HAP-1 (cell line): Measurements from ENCODE around the gene DRC7.

ENCODE experiments used
- DNase-seq, 2 experiments: peaks; one replicate each; pipeline ENCODE4 v3.0.0-alpha.2; 2016 to 2020; ENCODE audit warnings: low spot score in 2 of 2
- H3K27me3 ChIP-seq: fragments of 250-450 bp; sonication (Bioruptor Pico); 2 replicates; pipeline ENCODE4 v1.5.1; 2020; ENCODE audit warnings: low read depth, mild to moderate bottlenecking, moderate library complexity
- H3K36me3 ChIP-seq: fragments of 250-450 bp; sonication (Bioruptor Pico); replicated peaks from 2 replicates; pipeline ENCODE4 v1.5.1; 2020; ENCODE audit warnings: mild to moderate bottlenecking
- H3K4me1 ChIP-seq: fragments of 250-450 bp; sonication (Bioruptor Pico); 2 replicates; pipeline ENCODE4 v1.5.1; 2020; ENCODE audit warnings: mild to moderate bottlenecking
- H3K4me3 ChIP-seq: fragments of 250-450 bp; sonication (Bioruptor Pico); 2 replicates; pipeline ENCODE4 v1.5.1; 2020; ENCODE audit warnings: mild to moderate bottlenecking, moderate library complexity
- H3K9me3 ChIP-seq: fragments of 250-450 bp; sonication (Bioruptor Pico); 2 replicates; pipeline ENCODE4 v1.5.1; 2020; ENCODE audit warnings: mild to moderate bottlenecking, moderate library complexity
- in situ Hi-C: fragments of 300-500 bp; cut with MboI; formaldehyde crosslinking; loops from 3 replicates; pipeline ENCODE4 v1.14.3; 2020; ENCODE audit warnings: low sequenced_read_pairs, inconsistent platforms, mixed read lengths

DRC7 gene

DNA sequence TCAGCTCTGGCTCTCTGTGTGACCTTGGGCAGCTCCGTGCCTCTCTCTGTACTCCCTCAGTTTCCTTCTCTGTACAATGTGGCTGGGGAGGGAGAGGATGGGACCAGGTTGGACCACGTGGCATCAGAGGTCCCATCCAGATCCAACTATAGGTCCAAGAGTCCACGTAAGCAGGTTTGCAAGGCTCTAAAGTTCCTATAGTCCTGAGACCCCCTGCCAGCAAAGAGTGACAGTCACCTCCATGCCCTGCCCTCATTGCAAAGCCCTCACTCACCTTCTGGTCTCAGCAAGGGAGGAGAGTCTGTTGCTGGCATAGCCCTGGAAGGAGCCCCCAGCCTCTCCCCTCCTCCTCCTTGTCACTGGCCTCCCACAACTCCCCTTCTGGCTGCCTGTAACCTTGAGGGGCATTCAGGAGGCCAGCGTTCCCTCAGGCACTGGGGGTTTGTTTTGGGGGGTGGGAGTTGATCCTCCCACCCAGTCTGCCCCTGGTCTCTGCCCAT is 6.1 kb upstream of the DRC7 start:
- peaks cover 5% of the 10 kb centered on the region; the same call in 1 of the 2 replicates for H3K27me3 ChIP-seq
- no peaks in the 10 kb centered on the region for H3K4me1 ChIP-seq
- in situ Hi-C loops: no loop called here
- no peak overlapping the region for H3K4me3 ChIP-seq
- H3K36me3 ChIP-seq: no peaks in the 10 kb centered on the region
- H3K9me3 ChIP-seq: no peaks in the 10 kb centered on the region
- DNase-seq: no peak

DNA sequence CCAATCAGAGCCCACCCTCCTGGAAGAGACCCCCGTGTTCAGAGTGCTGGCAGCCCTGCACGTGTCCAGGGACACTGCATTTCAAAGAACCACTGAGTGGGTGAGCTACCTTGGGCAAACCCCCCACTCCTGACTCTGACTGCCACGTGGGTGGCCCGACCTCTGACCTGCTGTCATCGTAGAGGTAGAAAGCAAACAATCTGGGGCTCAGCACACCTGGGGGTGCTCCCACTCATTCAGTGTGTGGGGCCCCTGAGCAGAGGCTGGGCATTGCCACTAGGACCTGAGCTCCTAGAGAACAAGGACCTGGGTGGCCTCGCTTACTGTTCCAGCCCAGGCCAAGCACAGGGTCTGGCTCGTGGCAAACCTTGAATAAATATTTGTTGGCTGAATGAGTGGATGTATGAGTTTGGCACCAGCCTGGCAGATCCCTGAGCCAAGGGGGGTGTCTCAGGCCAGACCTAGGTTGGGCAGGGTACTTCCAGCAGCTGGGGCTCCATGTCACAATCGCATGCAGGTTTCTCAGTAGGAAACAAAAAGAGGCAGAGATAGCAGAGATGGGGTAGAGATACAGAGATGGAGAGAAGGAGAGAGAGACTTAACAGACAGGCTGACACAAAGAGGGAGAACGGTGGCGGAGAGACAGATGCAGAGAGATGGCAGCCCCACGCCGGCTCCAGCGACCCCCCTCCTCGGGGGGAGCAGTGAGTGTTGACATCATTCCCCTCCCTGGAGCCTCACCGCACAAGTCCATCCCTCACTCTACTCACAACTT is 5.4 kb upstream of the DRC7 start:
- H3K4me3 ChIP-seq: no peak overlapping the region
- H3K9me3 ChIP-seq: no peaks in the 10 kb centered on the region
- peaks cover 5% of the 10 kb centered on the region; the same call in 1 of the 2 replicates for H3K27me3 ChIP-seq
- H3K36me3 ChIP-seq: no peaks in the 10 kb centered on the region
- in situ Hi-C loops: no loop called here
- H3K4me1 ChIP-seq: no peaks in the 10 kb centered on the region
- no peak for DNase-seq

DNA sequence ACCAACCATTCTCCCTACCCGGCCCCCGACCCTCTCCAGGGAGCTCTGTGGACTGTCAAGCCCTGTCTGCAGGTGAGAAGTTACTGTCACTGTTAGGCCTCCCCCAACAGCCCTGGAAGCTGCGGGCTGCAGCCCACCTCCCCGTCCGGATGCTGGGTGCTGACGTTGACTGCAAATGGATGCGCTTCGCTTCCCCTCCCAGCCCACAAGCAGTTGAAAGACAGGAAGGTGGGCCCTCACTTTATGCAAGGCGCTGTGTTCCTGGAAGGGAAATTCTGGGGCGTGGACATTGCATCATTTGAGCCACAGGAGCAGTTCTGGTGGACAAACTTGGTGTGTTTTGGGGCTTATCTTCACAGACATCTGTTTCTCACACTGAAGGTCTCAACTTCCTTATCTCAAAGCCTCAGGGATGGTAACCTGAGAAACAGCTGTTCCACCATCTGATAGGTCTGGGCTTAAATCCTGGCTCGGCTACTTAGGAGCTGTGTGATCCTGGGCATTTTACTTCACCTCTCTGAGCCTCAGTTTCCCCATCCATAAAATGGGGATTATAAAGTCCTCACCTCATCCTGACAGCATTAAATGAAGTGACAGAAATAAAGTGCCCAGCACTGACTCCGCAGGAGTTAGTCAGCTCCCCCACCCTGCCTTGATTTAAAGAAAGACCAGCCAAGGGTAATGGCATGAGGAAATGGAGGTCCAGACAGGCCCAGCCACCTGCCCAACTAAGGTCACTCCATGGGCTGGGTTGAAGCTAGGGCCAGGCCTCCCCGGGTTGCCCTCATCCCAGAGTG is 4.6 kb upstream of the DRC7 start:
- no peak for DNase-seq
- in situ Hi-C loops: no loop called here
- Histone ChIP-seq H3K4me3 (no peak overlapping the region), H3K9me3 (no peaks in the 10 kb centered on the region), H3K4me1 (no peaks in the 10 kb centered on the region), H3K36me3 (no peaks in the 10 kb centered on the region), H3K27me3 (peaks cover 5% of the 10 kb centered on the region; the same call in 1 of the 2 replicates)

DNA sequence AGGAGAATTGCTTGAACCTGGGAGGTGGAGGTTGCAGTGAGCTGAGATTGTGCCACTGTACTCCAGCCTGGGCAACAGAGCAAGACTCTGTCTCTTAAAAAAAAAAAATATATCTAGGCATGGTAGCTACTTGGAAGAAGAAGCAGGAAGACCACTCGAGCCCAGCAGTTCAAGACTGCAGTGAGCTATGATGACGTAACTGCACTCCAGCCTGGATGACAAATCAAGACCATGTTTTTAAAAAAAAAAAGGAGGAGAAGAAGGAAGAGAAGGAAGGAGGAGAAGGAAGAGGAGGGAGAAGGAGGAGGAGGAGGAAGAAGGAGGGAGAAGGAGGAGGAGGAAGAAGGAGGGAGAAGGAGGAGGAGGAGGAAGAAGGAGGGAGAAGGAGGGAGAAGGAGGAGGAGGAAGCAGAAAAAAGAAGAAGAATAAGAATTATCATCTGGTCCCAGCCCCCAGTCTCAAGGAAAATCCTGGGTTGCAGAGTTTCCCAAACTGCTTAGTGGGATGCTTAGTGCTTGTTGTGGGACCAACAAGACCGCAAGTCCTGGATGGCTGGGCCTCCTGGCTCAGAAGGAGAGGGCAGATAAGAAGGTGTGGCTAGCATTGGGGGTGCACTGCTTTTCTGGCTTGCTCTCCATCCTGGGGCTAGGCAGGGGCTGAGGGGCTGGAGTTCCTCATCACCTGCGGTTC is 3.7 kb upstream of the DRC7 start:
- DNase-seq: no peak
- no peaks in the 10 kb centered on the region for H3K4me1 ChIP-seq
- in situ Hi-C loops: no loop called here

DNA sequence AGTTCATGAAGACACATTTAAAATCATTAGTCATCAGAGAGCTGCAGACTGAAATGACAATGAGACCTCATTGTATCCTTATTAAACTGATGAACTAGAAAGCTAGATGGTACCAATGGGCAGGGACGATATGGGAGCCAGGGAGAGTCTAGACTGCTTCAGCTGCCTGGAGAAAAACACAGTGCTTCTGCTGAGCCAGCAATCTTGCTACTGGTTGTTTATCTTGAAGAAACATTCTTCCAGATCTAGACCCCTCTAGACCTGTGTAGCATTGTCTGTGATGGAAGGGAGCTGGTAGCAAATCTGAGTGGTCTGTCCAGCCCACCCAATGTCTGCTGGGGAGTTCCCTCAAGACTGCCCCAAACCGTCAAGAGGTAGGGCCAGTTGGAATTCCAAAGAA is 2.0 kb upstream of the DRC7 start:
- no peak for DNase-seq
- Histone ChIP-seq H3K9me3 (no peaks in the 10 kb centered on the region), H3K36me3 (no peaks in the 10 kb centered on the region), H3K4me1 (no peaks in the 10 kb centered on the region), H3K27me3 (peaks cover 5% of the 10 kb centered on the region; the same call in 1 of the 2 replicates), H3K4me3 (no peak overlapping the region)
- in situ Hi-C loops: no loop called here

More for the DNA sequence above, 3.7 kb upstream of the DRC7 start:
- H3K4me3 ChIP-seq: no peak overlapping the region
- no peaks in the 10 kb centered on the region for H3K9me3 ChIP-seq
- H3K27me3 ChIP-seq: peaks cover 5% of the 10 kb centered on the region; the same call in 1 of the 2 replicates
- H3K36me3 ChIP-seq: no peaks in the 10 kb centered on the region

DNA sequence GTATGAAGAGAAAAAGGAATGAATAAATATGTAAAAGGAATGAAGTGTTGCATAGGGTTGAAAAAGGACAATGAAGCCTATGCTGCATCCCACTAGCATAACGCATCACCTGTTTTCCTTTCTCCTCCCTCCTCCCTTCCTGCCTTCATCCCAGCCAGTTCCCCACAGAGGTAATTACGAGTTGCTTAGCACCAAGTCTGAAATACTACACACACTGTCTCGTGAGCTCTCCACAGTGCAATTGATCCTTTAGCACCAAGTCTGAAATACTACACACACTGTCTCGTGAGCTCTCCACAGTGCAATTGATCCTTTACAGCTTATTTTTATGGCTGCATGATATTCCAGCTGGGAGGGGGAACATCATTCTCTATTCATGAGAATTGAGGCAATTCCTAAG is 1.1 kb upstream of the DRC7 start:
- DNase-seq: no peak
- Histone ChIP-seq H3K36me3 (no peaks in the 10 kb centered on the region), H3K4me1 (no peaks in the 10 kb centered on the region), H3K27me3 (peaks cover 5% of the 10 kb centered on the region; the same call in 1 of the 2 replicates), H3K4me3 (no peak overlapping the region), H3K9me3 (no peaks in the 10 kb centered on the region)
- in situ Hi-C loops: no loop called here

DNA sequence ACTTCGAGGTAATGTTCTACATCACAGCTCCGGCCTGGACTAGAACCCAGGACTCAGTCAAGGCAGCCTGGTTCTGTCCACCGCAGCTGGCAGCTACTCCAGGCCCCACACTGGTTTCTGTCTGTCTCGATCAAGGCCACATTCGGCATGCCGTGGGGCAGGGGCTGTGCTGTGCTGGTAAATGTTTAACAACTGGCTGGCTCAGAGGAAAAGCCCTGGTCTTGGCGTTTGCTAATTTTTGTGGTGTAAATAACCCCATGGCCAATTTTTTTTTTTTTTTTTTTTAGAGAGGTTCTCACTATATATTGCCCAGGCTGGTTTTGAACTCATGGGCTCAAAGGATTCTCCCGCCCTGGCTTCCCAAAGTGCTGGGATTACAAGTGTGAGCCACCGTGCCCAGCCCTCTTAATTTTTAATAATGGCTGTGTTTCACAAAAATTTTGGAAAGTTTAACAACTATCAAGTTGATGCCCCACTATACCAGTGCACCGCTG is 328 bp upstream of the DRC7 start:
- no peaks in the 10 kb centered on the region for H3K4me1 ChIP-seq
- H3K36me3 ChIP-seq: no peaks in the 10 kb centered on the region
- DNase-seq: no peak
- in situ Hi-C loops: no loop called here
- H3K27me3 ChIP-seq: peaks cover 5% of the 10 kb centered on the region; the same call in 1 of the 2 replicates
- H3K4me3 ChIP-seq: no peak overlapping the region
- H3K9me3 ChIP-seq: no peaks in the 10 kb centered on the region

DNA sequence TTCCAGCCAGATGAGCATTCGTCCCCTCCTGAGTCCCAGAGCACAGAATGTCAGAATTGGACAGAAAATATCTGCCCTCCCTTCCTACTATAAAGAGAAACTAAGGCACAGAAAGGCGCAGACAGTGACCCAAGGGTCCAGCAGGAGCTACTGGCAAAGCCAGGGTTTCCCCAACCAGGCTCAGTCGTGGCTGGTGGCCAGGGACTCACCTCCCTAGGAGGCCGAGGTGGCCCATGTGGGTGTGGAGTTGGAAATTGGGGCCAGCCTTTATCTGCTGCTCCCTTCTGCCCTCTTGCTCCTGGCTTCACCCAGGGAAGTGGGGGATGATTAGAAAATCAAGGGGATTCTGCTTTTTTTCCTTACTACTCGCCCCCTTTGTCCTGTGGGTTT is 1.1 kb downstream of the DRC7 start:
- in situ Hi-C loops: no loop called here

DNA sequence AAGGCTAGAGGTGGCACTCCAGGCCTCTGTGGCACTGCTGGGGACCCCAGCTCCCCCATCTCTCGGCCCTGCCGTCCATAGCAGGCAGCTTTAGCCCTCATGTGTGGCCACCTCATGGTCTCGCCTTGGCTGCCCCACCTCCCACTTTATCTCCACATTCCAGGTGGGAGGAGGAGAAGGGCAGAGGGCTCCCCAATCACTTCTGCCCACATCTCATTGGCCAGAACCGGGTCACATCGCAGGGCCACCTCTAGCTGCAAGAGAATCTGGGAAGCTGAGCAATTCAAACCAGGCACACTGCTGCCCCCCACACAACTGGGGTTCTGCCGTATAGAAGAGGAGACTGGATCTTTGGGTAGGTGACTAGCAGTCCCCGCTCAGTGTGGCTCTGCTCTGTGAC is 1.6 kb downstream of the DRC7 start:
- Histone ChIP-seq H3K27me3 (peaks cover 5% of the 10 kb centered on the region; the same call in 1 of the 2 replicates), H3K4me1 (no peaks in the 10 kb centered on the region), H3K36me3 (no peaks in the 10 kb centered on the region), H3K9me3 (no peaks in the 10 kb centered on the region), H3K4me3 (no peak overlapping the region)
- in situ Hi-C loops: no loop called here
- DNase-seq: no peak

More for the DNA sequence above, 1.1 kb downstream of the DRC7 start:
- Histone ChIP-seq H3K4me1 (no peaks in the 10 kb centered on the region), H3K36me3 (no peaks in the 10 kb centered on the region), H3K4me3 (no peak overlapping the region), H3K9me3 (no peaks in the 10 kb centered on the region), H3K27me3 (peaks cover 5% of the 10 kb centered on the region; the same call in 1 of the 2 replicates)
- no peak for DNase-seq

DNA sequence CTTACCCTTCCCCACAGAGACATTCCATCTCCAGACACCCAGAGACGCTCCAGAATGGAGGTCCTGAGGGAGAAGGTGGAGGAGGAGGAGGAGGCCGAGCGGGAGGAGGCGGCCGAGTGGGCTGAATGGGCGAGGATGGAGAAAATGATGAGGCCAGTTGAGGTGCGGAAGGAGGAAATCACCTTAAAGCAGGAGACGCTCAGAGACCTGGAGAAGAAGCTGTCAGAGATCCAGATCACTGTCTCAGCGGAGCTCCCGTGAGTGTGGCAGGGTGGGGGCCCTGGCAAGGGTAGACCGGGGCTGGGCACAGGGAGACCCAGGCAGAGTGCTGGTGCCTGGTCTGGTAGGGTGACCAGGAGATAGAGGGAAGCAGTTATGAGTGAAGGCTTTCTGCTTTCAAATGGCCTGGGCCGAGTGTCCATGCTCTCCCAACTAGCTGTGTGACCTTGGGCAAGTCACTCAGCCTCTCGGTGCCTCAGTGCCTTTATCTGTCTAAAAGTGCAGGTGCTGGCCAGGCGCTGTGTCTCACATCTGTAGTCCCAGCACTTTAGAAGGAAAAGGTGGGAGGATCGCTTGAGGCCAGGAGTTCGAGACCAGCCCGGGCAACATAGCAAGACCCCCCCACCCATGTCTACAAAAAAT is 3.4 kb downstream of the DRC7 start:
- Histone ChIP-seq H3K36me3 (no peaks in the 10 kb centered on the region), H3K27me3 (peaks cover 3% of the 10 kb centered on the region; the same call in 1 of the 2 replicates), H3K4me1 (no peaks in the 10 kb centered on the region), H3K9me3 (no peaks in the 10 kb centered on the region), H3K4me3 (no peak overlapping the region)
- DNase-seq: no peak
- in situ Hi-C loops: no loop called here

DNA sequence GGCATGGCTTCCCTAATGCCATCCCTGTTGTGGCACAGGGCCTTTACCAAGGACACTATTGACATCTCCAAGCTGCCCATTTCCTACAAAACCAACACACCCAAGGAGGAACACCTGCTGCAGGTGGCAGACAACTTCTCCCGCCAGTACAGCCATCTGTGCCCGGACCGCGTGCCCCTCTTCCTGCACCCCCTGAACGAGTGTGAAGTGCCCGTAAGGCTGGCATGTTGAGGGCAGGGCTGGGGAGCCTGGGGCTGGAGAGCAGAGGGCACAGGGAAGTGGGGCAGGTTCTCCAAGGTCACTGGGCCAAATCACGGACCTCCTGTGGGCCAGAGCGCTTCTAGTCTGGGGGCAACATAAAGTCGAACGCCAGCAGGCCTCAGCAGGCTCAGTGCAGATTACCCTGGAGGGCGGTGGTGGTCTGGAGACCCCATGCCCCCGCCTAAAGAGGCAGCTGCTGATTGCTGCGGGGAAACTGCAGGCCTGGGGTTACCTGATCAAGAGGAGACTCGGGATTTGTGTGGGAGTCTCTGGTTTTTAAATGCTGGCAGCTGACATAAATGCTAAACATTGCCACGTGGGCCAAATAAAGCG is 4.3 kb downstream of the DRC7 start:
- H3K4me1 ChIP-seq: no peaks in the 10 kb centered on the region
- H3K36me3 ChIP-seq: no peaks in the 10 kb centered on the region
- no peak for DNase-seq
- in situ Hi-C loops: no loop called here
- H3K4me3 ChIP-seq: no peak overlapping the region
- no peaks in the 10 kb centered on the region for H3K27me3 ChIP-seq
- H3K9me3 ChIP-seq: no peaks in the 10 kb centered on the region

DNA sequence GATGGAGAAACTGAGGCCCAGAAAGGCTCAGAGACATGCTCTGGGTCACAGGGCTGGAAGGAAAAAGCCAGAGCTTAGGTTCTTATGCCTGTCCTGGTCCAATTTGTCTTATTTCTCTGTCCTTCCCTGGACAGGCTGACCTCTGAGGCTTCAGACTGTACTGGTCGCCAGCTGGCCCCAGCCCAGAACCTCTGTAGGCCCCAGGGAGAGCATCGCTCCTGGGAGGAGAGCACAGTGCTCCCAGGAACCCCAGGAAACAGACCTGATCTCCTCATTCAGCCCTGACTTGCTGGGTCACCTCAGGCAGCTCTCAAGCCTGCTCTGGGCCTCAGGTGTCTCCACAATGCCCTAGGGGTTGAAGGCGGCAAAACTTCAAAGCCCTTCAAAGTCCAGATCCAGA is 4.9 kb downstream of the DRC7 start:
- Histone ChIP-seq H3K4me1 (no peaks in the 10 kb centered on the region), H3K27me3 (no peaks in the 10 kb centered on the region), H3K9me3 (no peaks in the 10 kb centered on the region), H3K4me3 (no peak overlapping the region), H3K36me3 (no peaks in the 10 kb centered on the region)
- DNase-seq: no peak
- in situ Hi-C loops: no loop called here

DNA sequence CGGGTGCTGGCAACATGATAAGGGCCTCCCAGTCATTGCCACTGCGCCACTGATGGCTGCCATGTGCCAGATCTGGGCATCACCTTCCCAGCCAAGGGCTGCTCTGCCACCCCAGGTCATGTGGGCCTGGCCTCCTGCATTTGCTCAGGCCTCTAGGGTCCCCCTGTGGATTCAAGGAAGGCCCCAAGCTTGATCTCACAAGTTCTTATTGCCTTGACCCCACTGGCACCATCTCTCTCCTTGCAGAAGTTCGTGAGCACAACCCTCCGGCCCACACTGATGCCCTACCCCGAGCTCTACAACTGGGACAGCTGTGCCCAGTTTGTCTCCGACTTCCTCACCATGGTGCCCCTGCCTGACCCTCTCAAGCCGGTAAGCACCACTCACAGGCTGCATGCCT is 5.3 kb downstream of the DRC7 start:
- in situ Hi-C loops: no loop called here
- H3K4me3 ChIP-seq: no peak overlapping the region
- no peak for DNase-seq
- H3K9me3 ChIP-seq: no peaks in the 10 kb centered on the region
- no peaks in the 10 kb centered on the region for H3K36me3 ChIP-seq
- H3K4me1 ChIP-seq: no peaks in the 10 kb centered on the region
- no peaks in the 10 kb centered on the region for H3K27me3 ChIP-seq
